Rectal smooth muscle tissue (tissue), 1 donor: ENCODE measurements around the gene EIF2AK3.
A peak's percentile ranks its signal among the peaks of the same experiment; 100 is the strongest.
"Not testable (repeated sequence)": the region's sequence is repeated elsewhere in the genome, so short reads cannot be mapped to it uniquely, and the experiment has no call there.

Experiments
- H3K27ac ChIP-seq: one replicate; pipeline ENCODE4 v1.7.0; 2013; ENCODE audit warnings: low read depth, low read length, inconsistent platforms
- H3K27me3 ChIP-seq: one replicate; pipeline ENCODE4 v1.7.0; 2013; ENCODE audit warnings: low read length; ENCODE audit not compliant: control insufficient read depth, insufficient read depth
- H3K36me3 ChIP-seq: one replicate; pipeline ENCODE4 v1.7.0; 2013; ENCODE audit warnings: low read length; ENCODE audit not compliant: control insufficient read depth, insufficient read depth
- H3K4me1 ChIP-seq: one replicate; pipeline ENCODE4 v1.7.0; 2013; ENCODE audit warnings: low read length; ENCODE audit not compliant: control insufficient read depth, insufficient read depth
- H3K4me3 ChIP-seq: one replicate; pipeline ENCODE4 v1.7.0; 2013; ENCODE audit warnings: low read length
- H3K9ac ChIP-seq: one replicate; pipeline ENCODE4 v1.7.0; 2013; ENCODE audit warnings: low read length

Gene EIF2AK3

DNA sequence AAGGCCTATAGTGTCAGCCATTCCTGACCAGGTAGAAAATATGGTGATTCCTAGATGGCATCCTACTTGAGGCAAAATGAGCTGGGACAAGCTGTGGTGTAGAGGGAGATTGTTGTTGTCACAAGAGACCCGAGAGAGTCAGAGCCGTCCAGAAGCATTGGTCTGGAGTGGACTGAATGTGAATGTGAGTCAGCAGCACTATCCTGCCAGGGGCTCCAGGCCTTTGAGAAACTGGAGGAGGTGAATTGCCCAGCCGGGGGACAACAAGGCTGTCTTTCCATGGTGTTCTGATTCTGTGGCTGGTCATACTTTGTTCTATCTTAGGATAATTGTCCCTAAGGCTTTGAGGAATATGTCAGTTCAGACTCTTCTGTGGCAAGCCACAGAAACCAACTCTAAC is 29.4 kb upstream of the EIF2AK3 start:
- no peaks in the 10 kb centered on the region for H3K36me3 ChIP-seq
- no peak overlapping the region for H3K27ac ChIP-seq
- H3K27me3 ChIP-seq, result no peaks in the 10 kb centered on the region
- H3K9ac ChIP-seq, result no peak overlapping the region
- no peak overlapping the region for H3K4me3 ChIP-seq
- no peaks in the 10 kb centered on the region for H3K4me1 ChIP-seq

DNA sequence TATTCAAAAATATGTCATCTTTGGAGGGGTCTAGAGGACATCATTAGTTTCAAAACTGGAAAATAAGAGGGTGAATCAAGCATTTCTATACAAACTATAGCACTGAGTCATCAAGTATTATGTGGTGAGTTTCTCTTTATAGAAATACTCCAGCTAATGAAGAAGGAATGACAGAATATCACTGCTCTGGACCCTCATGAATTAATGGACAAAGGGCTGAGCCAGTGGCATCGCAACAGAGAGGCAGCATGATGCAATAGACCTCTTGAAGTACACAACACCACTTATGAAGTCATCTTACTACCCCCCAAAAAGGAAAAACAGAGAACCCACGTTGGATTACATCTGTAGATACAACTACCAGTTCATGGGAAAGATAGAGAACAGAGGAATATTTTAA is 27.4 kb upstream of the EIF2AK3 start:
- Histone ChIP-seq H3K27me3 (no peaks in the 10 kb centered on the region), H3K4me3 (no peak overlapping the region), H3K27ac (no peak overlapping the region), H3K36me3 (no peaks in the 10 kb centered on the region), H3K9ac (no peak overlapping the region), H3K4me1 (no peaks in the 10 kb centered on the region)

DNA sequence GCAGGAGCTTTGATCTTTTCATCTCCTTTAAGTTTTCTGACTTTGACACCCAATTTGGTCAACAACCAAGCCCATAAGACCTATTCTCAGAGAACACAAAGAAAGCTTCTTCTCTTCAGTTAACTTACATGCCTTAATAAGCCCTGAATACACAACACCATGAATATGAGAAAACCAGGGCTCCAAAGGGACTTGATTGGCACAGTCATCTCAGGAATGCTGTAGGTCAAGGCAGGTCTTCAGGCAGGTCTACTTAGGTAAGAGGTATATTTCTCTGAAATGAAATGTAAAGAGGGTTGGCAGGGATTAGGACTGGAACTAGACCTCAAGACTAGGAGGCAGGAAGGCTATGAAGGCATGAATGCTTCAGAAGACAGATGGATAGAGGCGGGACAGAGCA is 24.4 kb upstream of the EIF2AK3 start:
- Histone ChIP-seq H3K27ac (no peak overlapping the region), H3K4me1 (no peaks in the 10 kb centered on the region), H3K9ac (no peak overlapping the region), H3K4me3 (no peak overlapping the region), H3K36me3 (no peaks in the 10 kb centered on the region), H3K27me3 (no peaks in the 10 kb centered on the region)

DNA sequence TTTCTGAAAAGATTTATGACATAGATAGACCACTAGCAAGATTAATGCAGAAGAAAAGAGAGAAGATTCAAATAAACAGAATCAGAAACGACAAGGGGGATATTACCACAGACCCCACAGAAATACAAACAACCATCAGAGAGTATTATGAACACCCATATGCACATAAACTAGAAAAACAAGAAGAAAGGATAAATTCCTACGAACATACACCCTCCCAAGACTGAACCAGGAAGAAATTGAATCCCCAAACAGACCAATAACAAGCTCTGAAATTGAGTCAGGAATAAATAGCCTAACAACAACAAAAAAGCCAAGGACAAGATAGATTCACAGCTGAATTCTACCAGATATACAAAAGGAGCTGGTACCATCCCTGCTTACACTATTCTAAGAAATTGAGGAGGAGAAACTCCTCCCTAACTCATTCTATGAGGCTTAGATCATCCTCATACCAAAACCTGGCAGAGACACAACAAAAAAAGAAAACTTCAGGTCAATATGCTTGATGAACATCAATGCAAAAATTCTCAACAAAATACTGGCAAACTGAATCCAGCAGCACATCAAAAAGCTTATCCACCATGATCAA is 18.1 kb upstream of the EIF2AK3 start:
- not testable (repeated sequence) for H3K4me3 ChIP-seq, H3K4me1 ChIP-seq, H3K27me3 ChIP-seq, H3K27ac ChIP-seq, H3K9ac ChIP-seq, H3K36me3 ChIP-seq

DNA sequence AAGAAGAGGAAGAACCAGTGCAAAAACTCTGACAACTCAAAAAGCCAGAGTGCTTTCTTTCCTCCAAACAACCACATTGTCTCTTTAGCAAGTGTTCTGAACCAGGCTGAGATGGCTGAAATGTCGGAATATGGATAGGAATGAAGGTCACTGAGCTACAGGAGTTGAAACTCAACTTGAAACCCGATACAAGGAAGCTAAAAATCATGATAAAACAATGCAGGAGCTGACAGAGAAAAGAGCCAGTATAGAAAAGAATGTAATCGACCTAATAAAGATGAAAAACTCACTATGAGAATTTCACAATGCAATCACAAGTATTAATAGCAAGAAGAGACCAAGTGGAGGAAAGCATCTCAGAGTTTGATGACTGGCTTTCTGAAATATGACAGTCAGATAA is 15.0 kb upstream of the EIF2AK3 start:
- H3K27me3 ChIP-seq, result no peaks in the 10 kb centered on the region
- H3K4me1 ChIP-seq, result no peaks in the 10 kb centered on the region
- no peak overlapping the region for H3K27ac ChIP-seq
- no peak overlapping the region for H3K4me3 ChIP-seq
- H3K36me3 ChIP-seq, result no peaks in the 10 kb centered on the region
- no peak overlapping the region for H3K9ac ChIP-seq

DNA sequence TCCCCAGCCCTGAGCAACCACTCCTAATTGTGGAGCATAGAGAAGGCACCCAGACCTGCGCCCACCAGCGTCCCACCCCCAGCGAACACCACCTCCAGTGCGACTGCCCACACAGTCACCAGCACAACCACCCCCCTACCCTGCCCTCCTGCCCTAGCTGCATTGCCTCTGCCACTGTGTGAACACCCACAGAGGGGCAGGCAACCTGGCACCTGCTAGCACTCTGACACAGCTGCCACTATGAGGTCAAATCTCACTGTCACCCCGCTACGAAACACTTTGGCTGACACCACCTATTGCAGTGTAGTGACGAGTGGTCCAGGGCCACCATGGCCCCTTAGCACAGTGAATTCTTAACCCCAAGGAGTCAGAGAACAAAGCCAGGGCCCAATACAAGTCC is 14.1 kb upstream of the EIF2AK3 start:
- Histone ChIP-seq H3K27ac (no peak overlapping the region), H3K36me3 (no peaks in the 10 kb centered on the region), H3K9ac (no peak overlapping the region), H3K4me1 (no peaks in the 10 kb centered on the region), H3K4me3 (no peak overlapping the region), H3K27me3 (no peaks in the 10 kb centered on the region)

DNA sequence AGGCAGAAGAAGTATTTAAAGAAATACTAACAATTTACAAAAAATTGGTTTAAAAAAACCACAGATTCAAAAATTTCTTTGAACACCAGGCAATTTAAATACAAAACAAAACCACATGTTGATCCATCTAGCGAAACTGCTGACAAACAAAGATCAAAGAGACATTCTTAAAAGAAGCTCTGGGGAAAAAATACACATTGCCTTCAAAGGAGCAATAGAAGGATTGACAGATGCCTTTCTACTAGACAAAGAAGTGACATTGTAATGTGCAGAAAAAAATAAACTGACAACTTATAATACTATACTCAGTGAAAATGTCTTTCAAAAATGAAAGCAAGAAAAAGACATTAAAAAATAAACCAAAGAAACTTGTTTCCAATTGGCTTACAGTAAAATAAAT is 12.6 kb upstream of the EIF2AK3 start:
- Histone ChIP-seq H3K36me3 (no peaks in the 10 kb centered on the region), H3K4me1 (no peaks in the 10 kb centered on the region), H3K27me3 (no peaks in the 10 kb centered on the region), H3K4me3 (no peak overlapping the region), H3K9ac (no peak overlapping the region), H3K27ac (no peak overlapping the region)

DNA sequence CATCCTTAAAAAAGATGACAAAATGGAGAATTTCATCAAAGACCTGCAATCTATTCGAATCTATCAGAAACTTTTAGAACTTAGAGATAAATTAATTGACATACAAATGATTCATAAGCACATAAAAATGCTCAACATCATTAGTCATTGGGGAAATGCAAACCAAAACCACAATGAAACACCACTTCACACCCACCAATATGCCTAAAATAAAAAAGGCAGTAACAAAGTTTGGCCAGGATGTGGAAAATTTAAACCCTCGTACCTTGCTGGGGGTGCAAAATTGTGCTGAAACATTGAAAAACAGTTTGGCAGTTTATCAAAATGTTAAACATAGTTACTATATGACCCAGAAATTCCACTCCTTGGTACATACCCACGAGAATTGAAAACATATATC is 11.5 kb upstream of the EIF2AK3 start:
- Histone ChIP-seq H3K36me3 (no peaks in the 10 kb centered on the region), H3K27me3 (no peaks in the 10 kb centered on the region), H3K4me1 (no peaks in the 10 kb centered on the region), H3K27ac (no peak overlapping the region), H3K9ac (no peak overlapping the region), H3K4me3 (no peak overlapping the region)

DNA sequence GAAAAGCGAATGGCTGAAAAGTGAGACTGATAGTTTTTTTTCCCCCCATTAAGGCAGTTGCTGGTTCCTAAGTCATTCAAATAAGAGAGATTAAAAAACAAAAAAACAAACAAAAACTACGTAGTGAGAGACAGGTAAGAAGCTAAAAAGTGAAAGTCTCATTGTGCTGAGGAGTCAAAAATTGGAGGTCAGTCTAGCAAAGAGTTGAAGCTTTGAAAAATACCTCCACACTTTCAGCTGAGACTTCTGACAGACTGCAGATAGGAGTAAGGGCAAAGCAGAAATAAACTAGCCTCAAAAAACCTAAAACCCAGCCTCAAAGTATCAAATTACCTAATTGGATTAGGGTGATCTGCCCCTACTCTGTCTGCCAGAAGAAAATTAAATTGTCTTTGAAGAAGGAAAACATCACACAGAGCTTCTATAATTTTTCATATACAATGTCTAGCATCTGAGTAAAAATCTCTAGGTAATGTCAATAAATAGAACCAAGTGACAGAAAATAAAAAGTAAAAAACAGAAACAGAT is 10.9 kb upstream of the EIF2AK3 start:
- Histone ChIP-seq H3K36me3 (no peaks in the 10 kb centered on the region), H3K27ac (no peak overlapping the region), H3K27me3 (no peaks in the 10 kb centered on the region)

DNA sequence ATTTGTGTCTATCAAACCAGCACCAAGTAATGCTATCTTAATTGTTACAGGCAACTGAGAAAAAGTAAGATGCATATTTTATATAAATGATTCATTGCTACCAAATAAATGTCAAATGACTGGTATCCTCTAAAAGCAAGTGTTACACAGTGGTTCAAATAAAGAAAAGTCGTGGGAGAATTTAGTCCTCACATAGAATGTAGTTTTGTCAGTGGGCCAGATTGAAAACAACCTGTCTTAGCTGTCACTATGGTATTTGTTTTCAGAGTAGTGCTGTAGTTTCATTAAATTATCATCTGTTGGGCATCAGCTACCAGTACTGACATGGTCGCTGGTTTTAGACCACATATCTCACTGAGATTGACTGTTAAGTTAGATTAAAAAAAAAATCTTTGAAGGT is 10.2 kb upstream of the EIF2AK3 start:
- Histone ChIP-seq H3K27me3 (no peaks in the 10 kb centered on the region), H3K36me3 (no peaks in the 10 kb centered on the region), H3K4me3 (no peak overlapping the region), H3K27ac (no peak overlapping the region), H3K4me1 (no peaks in the 10 kb centered on the region), H3K9ac (no peak overlapping the region)

More for the DNA sequence above, 10.9 kb upstream of the EIF2AK3 start:
- H3K9ac ChIP-seq, result no peak overlapping the region
- no peaks in the 10 kb centered on the region for H3K4me1 ChIP-seq
- H3K4me3 ChIP-seq, result no peak overlapping the region

DNA sequence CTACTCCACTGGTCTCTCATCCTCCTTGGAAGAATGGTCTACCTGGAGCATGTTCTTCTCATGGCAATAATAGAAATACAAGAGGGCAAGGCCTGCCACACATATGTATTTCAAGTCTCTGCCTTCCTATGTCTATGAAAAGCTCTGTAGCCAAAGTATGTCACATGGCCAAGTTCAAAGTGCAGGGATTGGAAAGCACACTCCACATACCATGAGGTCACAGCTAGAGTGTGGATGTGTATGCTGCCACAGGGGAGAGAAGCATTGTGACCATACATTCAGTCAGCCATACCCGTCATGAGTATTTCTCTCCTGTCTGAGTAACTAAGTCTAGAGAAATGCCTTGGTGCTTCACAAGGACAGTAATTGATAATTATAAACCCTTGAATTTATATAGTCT is 8.8 kb upstream of the EIF2AK3 start:
- no peak overlapping the region for H3K27ac ChIP-seq
- no peak overlapping the region for H3K9ac ChIP-seq
- no peaks in the 10 kb centered on the region for H3K4me1 ChIP-seq
- H3K4me3 ChIP-seq, result no peak overlapping the region
- H3K27me3 ChIP-seq, result no peaks in the 10 kb centered on the region
- H3K36me3 ChIP-seq, result no peaks in the 10 kb centered on the region

DNA sequence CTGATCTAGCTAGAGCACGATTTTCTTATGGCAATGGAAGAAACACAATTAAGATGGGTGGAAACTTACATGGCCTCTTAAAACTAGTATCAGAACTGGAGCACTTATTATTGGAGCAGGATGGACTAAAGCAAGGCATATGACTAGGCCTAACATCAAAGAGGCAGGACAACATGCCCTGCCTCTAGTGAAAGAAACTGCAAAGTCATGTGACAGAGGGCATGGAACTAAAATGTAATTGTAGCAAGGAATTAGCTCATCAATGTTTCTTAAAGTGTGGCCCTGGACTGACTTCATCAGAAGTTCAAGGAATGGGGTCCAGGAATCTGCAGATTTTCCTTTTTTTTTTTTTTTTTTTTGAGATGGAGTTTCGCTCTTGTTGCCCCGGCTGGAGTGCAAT is 5.3 kb upstream of the EIF2AK3 start:
- H3K36me3 ChIP-seq, result no peaks in the 10 kb centered on the region
- no peak overlapping the region for H3K9ac ChIP-seq
- no peak overlapping the region for H3K4me3 ChIP-seq
- no peaks in the 10 kb centered on the region for H3K27me3 ChIP-seq
- H3K4me1 ChIP-seq, result peaks cover 2% of the 10 kb centered on the region
- H3K27ac ChIP-seq, result no peak overlapping the region

DNA sequence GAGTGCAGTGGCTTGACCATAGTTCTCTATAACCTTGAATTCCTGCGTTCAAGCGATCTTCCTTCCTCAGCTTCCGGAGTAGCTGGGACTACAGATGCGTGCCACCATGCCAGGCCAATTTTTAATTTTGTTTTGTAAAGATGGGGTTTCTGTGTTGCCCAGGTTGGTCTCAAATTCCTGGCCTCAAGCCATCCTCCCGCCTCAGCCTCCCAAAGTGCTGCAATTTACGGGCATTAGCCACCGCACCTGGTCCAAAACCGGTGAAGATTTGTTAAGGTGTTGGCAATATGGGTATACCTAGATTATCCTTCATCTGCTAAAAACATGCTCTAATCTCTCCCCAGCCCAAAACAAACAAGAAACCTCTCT is 1.3 kb upstream of the EIF2AK3 start:
- peak overlapping the region; percentile 99 for H3K27ac ChIP-seq
- H3K9ac ChIP-seq, result no peak overlapping the region
- H3K4me1 ChIP-seq, result peaks cover 15% of the 10 kb centered on the region
- no peaks in the 10 kb centered on the region for H3K36me3 ChIP-seq
- H3K4me3 ChIP-seq, result peak overlapping the region; percentile 85
- no peaks in the 10 kb centered on the region for H3K27me3 ChIP-seq
